CD4-positive, alpha-beta memory T cell (primary cell): ENCODE measurements around the gene NDFIP1. TPM values are rescaled to one million over a fixed set of nuclear protein-coding genes. Genes with fewer than 3 reads are reported as not detected.

Experiments used
- CTCF ChIA-PET: fragments of 350-600 bp; sonication (Branson Sonifier 250); formaldehyde crosslinking; loops from one replicate; lab custom pipeline; 2021; ENCODE audit warnings: inconsistent platforms; ENCODE audit not compliant: partially characterized antibody; lab: Charles Lee
- POLR2A ChIA-PET: fragments of 350-600 bp; sonication (Branson Sonifier 250); formaldehyde crosslinking; loops from one replicate; lab custom pipeline; 2021; ENCODE audit not compliant: partially characterized antibody; lab: Charles Lee
- DNase-seq, 5 donors: peaks; one replicate each; pipeline versions ENCODE4 v3.0.0 to v3.0.0-alpha.2; 2020 to 2022; ENCODE audit warnings: mixed read lengths in 1 of 5
- H3K27ac ChIP-seq: one replicate; pipeline ENCODE4 v1.7.0; 2013; ENCODE audit warnings: low read depth, low read length
- H3K27me3 ChIP-seq: 2 replicates; pipeline ENCODE4 v1.7.0; 2013; ENCODE audit warnings: mild to moderate bottlenecking, low read length, moderate library complexity; ENCODE audit not compliant: insufficient read depth
- H3K36me3 ChIP-seq: 2 replicates; pipeline ENCODE4 v1.7.0; 2013; ENCODE audit warnings: mild to moderate bottlenecking, low read length, moderate library complexity; ENCODE audit not compliant: insufficient read depth
- H3K4me1 ChIP-seq: 2 replicates; pipeline ENCODE4 v1.7.0; 2013; ENCODE audit warnings: mild to moderate bottlenecking, low read length, moderate library complexity; ENCODE audit not compliant: insufficient read depth
- H3K4me3 ChIP-seq, 2 donors: one replicate each; pipeline ENCODE4 v1.7.0; 2013; ENCODE audit warnings: low read length in 2 of 2, mild to moderate bottlenecking in 1 of 2
- H3K9me3 ChIP-seq, 2 donors: one replicate each; pipeline ENCODE4 v1.7.0; 2013; ENCODE audit warnings: low read length in 2 of 2, control low read depth in 1 of 2; ENCODE audit not compliant: control insufficient read depth in 1 of 2
- H3K27ac Mint-ChIP-seq, 7 donors: one replicate each; pipeline ENCODE4 v1.8.0; 2020 to 2021; ENCODE audit warnings: mixed read lengths in 7 of 7, mild to moderate bottlenecking in 6 of 7, inconsistent platforms in 3 of 7, moderate library complexity in 3 of 7
- H3K27me3 Mint-ChIP-seq, 2 donors: one replicate each; pipeline ENCODE4 v1.8.0; 2020 to 2021; ENCODE audit warnings: mixed read lengths in 2 of 2
- H3K36me3 Mint-ChIP-seq, 2 donors: one replicate each; pipeline ENCODE4 v1.8.0; 2020 to 2021; ENCODE audit warnings: mixed read lengths in 2 of 2, inconsistent platforms in 1 of 2, mild to moderate bottlenecking in 1 of 2
- H3K4me1 Mint-ChIP-seq, 4 donors: one replicate each; pipeline ENCODE4 v1.8.0; 2020 to 2021; ENCODE audit warnings: mixed read lengths in 4 of 4, mild to moderate bottlenecking in 1 of 4
- H3K4me3 Mint-ChIP-seq, 8 donors: one replicate each; pipeline ENCODE4 v1.8.0; 2020 to 2021; ENCODE audit warnings: mixed read lengths in 8 of 8, mild to moderate bottlenecking in 7 of 8, moderate library complexity in 6 of 8, inconsistent platforms in 3 of 8
- H3K9me3 Mint-ChIP-seq, 8 donors: one replicate each; pipeline ENCODE4 v1.8.0; 2020 to 2021; ENCODE audit warnings: mixed read lengths in 8 of 8, mild to moderate bottlenecking in 5 of 8, inconsistent platforms in 3 of 8, moderate library complexity in 1 of 8
- intact Hi-C: fragments of 100-400 bp; cut with micrococcal nuclease; formaldehyde crosslinking; loops from one replicate; pipeline ENCODE4 v1.15.1; 2023
- polyA plus RNA-seq, 2 donors: library from polyadenylated mRNA; unstranded; fragments of 300-500 nt; fragmentation: Illumina TruSeq; gene quantifications; one replicate each; pipeline ENCODE4 v1.2.3, GENCODE V29; 2021
- total RNA-seq, 2 experiments: library from RNA; stranded (reverse); gene quantifications; one replicate each; pipeline ENCODE4 v1.2.3, GENCODE V29; 2021

NDFIP1 gene
- total and polyA plus RNA-seq, 4 experiments from 2014 or later = 70.0 to 98.3 (median 76.1) TPM

DNA sequence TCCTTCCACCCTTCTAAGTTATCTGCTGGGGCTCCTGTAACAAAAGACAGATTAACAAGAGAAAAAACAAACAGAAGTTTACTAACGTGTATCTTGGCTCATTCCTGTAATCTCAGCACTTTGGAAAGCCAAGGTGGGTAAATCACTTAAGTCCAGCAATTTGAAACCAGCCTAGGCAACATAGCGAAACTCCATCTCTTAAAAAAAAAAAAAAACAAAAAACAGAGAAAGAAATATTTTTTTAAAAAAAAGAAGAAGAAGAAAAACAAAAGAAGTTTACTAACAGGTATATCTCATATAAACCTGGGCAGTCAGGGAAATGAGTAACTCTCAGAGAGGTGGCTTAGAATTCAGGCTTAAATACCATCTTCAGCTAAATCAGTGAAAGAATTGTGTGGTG is 10.3 kb upstream of the NDFIP1 start:
- Mint-ChIP-seq H3K4me3 (no peak overlapping the region), H3K27ac (peak overlapping the region; percentile 8 to 95 (median 89)), H3K36me3 (no peaks in the 10 kb centered on the region), H3K27me3 (no peaks in the 10 kb centered on the region), H3K4me1 (peaks cover 33 to 56% (median 42%) of the 10 kb centered on the region in 4 donors), H3K9me3 (no peaks in the 10 kb centered on the region)
- Histone ChIP-seq H3K27me3 (no peaks in the 10 kb centered on the region), H3K4me1 (peaks cover 42% of the 10 kb centered on the region), H3K4me3 (no peak overlapping the region), H3K36me3 (no peaks in the 10 kb centered on the region), H3K27ac (no peak overlapping the region), H3K9me3 (no peaks in the 10 kb centered on the region)
- intact Hi-C loops = no loop called here
- ChIA-PET POLR2A (interaction anchor here (0.7 to 8.7 kb wide), 4 partner anchors 8 to 129 kb away, joined by 3 to 96 read pairs (median 10); partner anchors contain the start of genes NDFIP1 and RNF14), CTCF (no interaction called here)
- DNase-seq = no peak

DNA sequence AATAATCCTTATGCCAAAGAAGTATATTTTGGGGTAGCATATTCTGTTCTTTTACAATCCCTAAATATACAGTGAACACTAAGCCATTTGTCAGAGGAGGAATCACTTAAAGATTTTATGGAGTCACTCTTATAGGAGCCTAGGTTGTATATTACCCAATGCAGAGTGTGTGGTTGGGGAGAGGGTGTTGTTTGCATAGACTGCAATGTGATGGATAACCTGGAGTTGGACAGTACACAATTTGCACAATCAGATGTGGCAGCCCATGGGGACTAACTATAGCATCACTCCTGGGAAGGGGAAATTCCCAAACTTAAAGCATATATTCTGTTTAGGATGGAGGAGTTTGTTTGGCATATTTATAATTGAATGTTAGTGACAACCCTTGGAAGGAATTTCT is 9.6 kb upstream of the NDFIP1 start:
- peak overlapping the region in 6 of 7 donors; percentile 8 to 93 (median 50) for H3K27ac Mint-ChIP-seq
- CTCF ChIA-PET = no interaction called here
- no peaks in the 10 kb centered on the region for H3K36me3 ChIP-seq
- H3K36me3 Mint-ChIP-seq = no peaks in the 10 kb centered on the region
- H3K9me3 ChIP-seq = no peaks in the 10 kb centered on the region
- intact Hi-C loops = no loop called here
- H3K4me3 Mint-ChIP-seq = no peak overlapping the region
- no peaks in the 10 kb centered on the region for H3K9me3 Mint-ChIP-seq
- peaks cover 32 to 53% (median 42%) of the 10 kb centered on the region in 4 donors for H3K4me1 Mint-ChIP-seq
- no peak overlapping the region for H3K27ac ChIP-seq
- no peaks in the 10 kb centered on the region for H3K27me3 Mint-ChIP-seq
- no peaks in the 10 kb centered on the region for H3K27me3 ChIP-seq
- DNase-seq = no peak
- POLR2A ChIA-PET = interaction anchor here (8.7 kb wide), 1 partner anchor 9 kb away, joined by 96 read pairs; the partner anchor contains the start of gene NDFIP1
- no peak overlapping the region for H3K4me3 ChIP-seq
- peaks cover 38% of the 10 kb centered on the region for H3K4me1 ChIP-seq

DNA sequence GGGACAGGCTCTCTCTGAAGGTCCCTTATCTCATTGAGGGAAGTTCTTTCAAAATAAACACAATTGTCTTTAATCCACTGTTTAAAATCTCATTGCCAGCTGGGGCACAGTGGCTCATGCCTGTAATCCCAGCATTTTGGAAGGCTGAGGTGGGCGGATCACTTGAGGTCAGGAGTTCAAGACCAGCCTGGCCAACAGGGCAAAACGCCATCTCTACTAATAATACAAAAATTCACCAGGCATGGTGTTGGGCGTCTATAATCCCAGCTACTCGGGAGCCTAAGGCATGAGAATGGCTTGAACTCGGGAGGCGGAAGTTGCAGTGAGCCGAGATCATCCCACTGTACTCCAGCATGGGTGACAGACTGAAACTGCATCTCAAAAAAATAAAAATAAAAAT is 8.3 kb upstream of the NDFIP1 start:
- Histone ChIP-seq H3K27me3 (no peaks in the 10 kb centered on the region), H3K4me3 (no peak overlapping the region), H3K9me3 (no peaks in the 10 kb centered on the region), H3K27ac (no peak overlapping the region), H3K4me1 (peaks cover 38% of the 10 kb centered on the region), H3K36me3 (no peaks in the 10 kb centered on the region)
- H3K27ac Mint-ChIP-seq = peak overlapping the region in 1 of 7 donors; percentile 49
- H3K27me3 Mint-ChIP-seq = no peaks in the 10 kb centered on the region
- ChIA-PET CTCF (no interaction called here), POLR2A (no interaction called here)
- H3K4me3 Mint-ChIP-seq = no peak overlapping the region
- intact Hi-C loops = no loop called here
- peaks cover 30 to 51% (median 42%) of the 10 kb centered on the region in 4 donors for H3K4me1 Mint-ChIP-seq
- H3K9me3 Mint-ChIP-seq = no peaks in the 10 kb centered on the region
- DNase-seq = no peak
- H3K36me3 Mint-ChIP-seq = no peaks in the 10 kb centered on the region

DNA sequence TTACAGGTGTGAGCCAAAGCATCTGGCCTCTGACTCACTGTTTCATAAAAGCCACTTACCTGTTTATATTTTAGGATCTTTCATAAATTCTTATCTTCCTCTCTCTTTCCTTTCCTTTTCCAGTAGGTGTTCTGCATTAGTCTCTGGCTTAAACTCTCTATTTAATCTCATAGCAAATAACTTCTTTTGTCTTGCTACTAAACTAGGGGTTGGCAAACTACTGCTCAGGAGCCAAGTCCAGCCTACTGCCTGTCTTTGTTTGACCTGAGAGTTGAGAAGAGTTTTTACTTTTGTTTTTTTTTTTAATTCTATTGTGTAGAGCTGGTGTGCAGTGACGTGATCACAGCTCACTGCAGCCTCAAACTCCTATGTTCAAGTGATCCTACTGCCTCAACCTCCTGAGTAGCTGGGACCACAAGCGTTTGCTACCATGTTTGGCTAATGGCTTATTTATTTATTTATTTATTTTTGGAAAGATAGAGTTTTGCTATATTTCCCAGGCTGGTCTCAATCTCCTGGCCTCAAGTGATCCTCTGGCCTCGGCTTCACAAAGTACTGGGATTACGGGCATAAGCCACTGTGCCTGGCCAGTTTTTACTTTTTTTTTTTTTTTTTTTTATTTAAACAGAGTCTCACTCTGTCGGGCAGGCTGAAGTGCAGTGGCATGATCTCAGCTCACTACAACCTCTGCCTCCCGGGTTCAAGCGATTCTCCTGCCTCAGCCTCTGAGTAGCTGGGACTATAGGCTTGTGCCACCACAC is 5.4 kb upstream of the NDFIP1 start:
- H3K4me3 Mint-ChIP-seq = no peak overlapping the region
- POLR2A ChIA-PET = interaction anchor here (0.7 to 1.2 kb wide), 2 partner anchors 8 to 485 kb away, joined by 3 to 9 read pairs; partner anchors contain the start of gene DIAPH1
- intact Hi-C loops = no loop called here

DNA sequence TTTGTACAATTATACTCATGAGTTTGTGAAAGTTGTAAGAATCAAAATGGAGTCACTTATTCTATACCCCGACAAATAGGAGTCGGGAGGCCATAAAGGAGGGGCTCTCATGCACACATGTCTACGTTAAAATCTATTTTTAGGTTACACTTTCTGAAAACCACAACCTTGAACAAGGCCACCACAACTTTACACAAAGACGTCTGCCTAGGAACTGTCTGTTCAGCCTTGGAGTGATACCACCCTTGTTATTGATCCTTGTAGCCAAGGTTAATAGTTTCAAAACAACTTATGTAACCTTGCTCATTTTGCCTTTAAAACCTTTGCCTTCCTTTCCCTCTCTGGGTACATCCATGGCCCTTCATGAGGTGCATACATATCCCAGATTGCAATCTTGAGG is 4.1 kb upstream of the NDFIP1 start:
- CTCF ChIA-PET = interaction anchor here (1.0 to 2.9 kb wide), 5 partner anchors 9 to 143 kb away, joined by 3 to 8 read pairs (median 4); no protein-coding TSS in a partner anchor
- peak; percentile 74 to 85 (median 81) for DNase-seq
- no peaks in the 10 kb centered on the region for H3K9me3 Mint-ChIP-seq
- peak overlapping the region in 7 of 8 donors; percentile 9 to 69 (median 63) for H3K4me3 Mint-ChIP-seq
- POLR2A ChIA-PET = interaction anchor here (0.5 to 1.2 kb wide), 4 partner anchors 9 to 256 kb away, joined by 3 to 9 read pairs (median 3); no protein-coding TSS in a partner anchor
- no peak overlapping the region for H3K4me3 ChIP-seq
- H3K27me3 ChIP-seq = no peaks in the 10 kb centered on the region
- H3K36me3 Mint-ChIP-seq = peaks cover 0 to 4% of the 10 kb centered on the region in 2 donors
- H3K27me3 Mint-ChIP-seq = no peaks in the 10 kb centered on the region
- peak overlapping the region; percentile 5 for H3K27ac ChIP-seq
- peak overlapping the region; percentile 95 to 98 (median 96) for H3K27ac Mint-ChIP-seq
- intact Hi-C loops = loop anchor here (1.0 kb wide), 1 partner anchor 9 kb away; no protein-coding TSS in a partner anchor
- H3K9me3 ChIP-seq = no peaks in the 10 kb centered on the region
- H3K4me1 ChIP-seq = peaks cover 33% of the 10 kb centered on the region
- peaks cover 26 to 51% (median 32%) of the 10 kb centered on the region in 4 donors for H3K4me1 Mint-ChIP-seq
- H3K36me3 ChIP-seq = no peaks in the 10 kb centered on the region

More for the DNA sequence above, 5.4 kb upstream of the NDFIP1 start:
- H3K36me3 Mint-ChIP-seq = no peaks in the 10 kb centered on the region
- peaks cover 28 to 54% (median 37%) of the 10 kb centered on the region in 4 donors for H3K4me1 Mint-ChIP-seq
- CTCF ChIA-PET = interaction anchor here (1.3 to 2.0 kb wide), 2 partner anchors 89 to 142 kb away, joined by 4 to 5 read pairs; no protein-coding TSS in a partner anchor
- no peak overlapping the region for H3K4me3 ChIP-seq
- no peak for DNase-seq
- H3K9me3 Mint-ChIP-seq = no peaks in the 10 kb centered on the region
- peaks cover 30% of the 10 kb centered on the region for H3K4me1 ChIP-seq
- peak overlapping the region; percentile 0 to 92 (median 46) for H3K27ac Mint-ChIP-seq
- no peaks in the 10 kb centered on the region for H3K36me3 ChIP-seq
- H3K27me3 ChIP-seq = no peaks in the 10 kb centered on the region
- H3K9me3 ChIP-seq = no peaks in the 10 kb centered on the region
- H3K27ac ChIP-seq = no peak overlapping the region
- H3K27me3 Mint-ChIP-seq = no peaks in the 10 kb centered on the region

DNA sequence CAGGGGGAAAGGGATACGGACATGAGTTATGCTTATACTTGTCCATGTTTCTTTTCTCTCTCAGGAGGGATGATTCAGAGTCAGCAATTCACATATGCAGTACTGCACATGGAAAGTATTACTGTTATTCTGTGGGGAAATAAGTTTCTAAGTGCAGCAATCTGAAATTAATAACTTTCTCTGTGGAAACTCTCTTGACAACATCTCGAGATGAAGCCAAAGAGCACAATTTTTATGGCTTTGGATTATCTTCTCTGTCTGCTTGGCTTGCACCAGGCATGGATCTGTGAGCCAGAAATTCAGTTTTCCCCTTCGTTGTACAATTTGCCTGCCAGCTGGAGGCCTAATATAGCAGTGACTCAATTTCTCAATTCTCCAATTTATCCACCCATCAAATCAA is 2.5 kb upstream of the NDFIP1 start:
- no peak overlapping the region for H3K4me3 Mint-ChIP-seq
- no peaks in the 10 kb centered on the region for H3K9me3 Mint-ChIP-seq
- Histone ChIP-seq H3K36me3 (no peaks in the 10 kb centered on the region), H3K4me1 (peaks cover 46% of the 10 kb centered on the region), H3K9me3 (no peaks in the 10 kb centered on the region), H3K4me3 (no peak overlapping the region), H3K27ac (no peak overlapping the region), H3K27me3 (no peaks in the 10 kb centered on the region)
- peaks cover 35 to 64% (median 43%) of the 10 kb centered on the region in 4 donors for H3K4me1 Mint-ChIP-seq
- ChIA-PET CTCF (interaction anchor here (0.9 to 2.9 kb wide), 3 partner anchors 11 to 592 kb away, joined by 3 to 8 read pairs (median 3); partner anchors contain the start of gene GNPDA1), POLR2A (interaction anchor here (1.0 to 1.6 kb wide), 3 partner anchors 8 to 43 kb away, joined by 3 to 7 read pairs (median 4); no protein-coding TSS in a partner anchor)
- intact Hi-C loops = no loop called here
- no peak for DNase-seq
- no peaks in the 10 kb centered on the region for H3K27me3 Mint-ChIP-seq
- peaks cover 0 to 17% of the 10 kb centered on the region in 2 donors for H3K36me3 Mint-ChIP-seq
- peak overlapping the region in 6 of 7 donors; percentile 32 to 97 (median 96) for H3K27ac Mint-ChIP-seq
